NCI-H82 treated with DMSO at 0.1 percent for 48 hours (cell line): ENCODE measurements around the gene MED12L.
"Not testable (repeated sequence)": the region's sequence is repeated elsewhere in the genome, so short reads cannot be mapped to it uniquely, and the experiment has no call there.

Source experiments
- DNase-seq: peaks from one replicate; lab custom pipeline; 2025; ENCODE audit not compliant: unreplicated experiment; lab: John Stamatoyannopoulos, UW

The MED12L gene

GRCh38 chr3:151234825-151235224, 149.4 kb downstream of the MED12L start:
- no peak for DNase-seq

GRCh38 chr3:151236316-151236715, 150.9 kb downstream of the MED12L start:
- no peak for DNase-seq

GRCh38 chr3:151236736-151237135, 151.3 kb downstream of the MED12L start:
- no peak for DNase-seq

- DNase-seq = not testable (repeated sequence)
Observed at GRCh38 chr3:151242006-151242405, 156.5 kb downstream of the MED12L start.

- no peak for DNase-seq
Observed at GRCh38 chr3:151248772-151249337, 163.4 kb downstream of the MED12L start.

GRCh38 chr3:151256749-151257148, 171.3 kb downstream of the MED12L start:
- DNase-seq = no peak

- no peak for DNase-seq
Observed at GRCh38 chr3:151259664-151260063, 174.2 kb downstream of the MED12L start.

- DNase-seq = no peak
Observed at GRCh38 chr3:151262871-151263525, 177.5 kb downstream of the MED12L start.

GRCh38 chr3:151264605-151265004, 179.1 kb downstream of the MED12L start:
- DNase-seq = no peak

- DNase-seq = no peak
Observed at GRCh38 chr3:151265166-151265565, 179.7 kb downstream of the MED12L start.

- DNase-seq = no peak
Observed at GRCh38 chr3:151265866-151266265, 180.4 kb downstream of the MED12L start.

GRCh38 chr3:151267066-151267465, 181.6 kb downstream of the MED12L start:
- no peak for DNase-seq

GRCh38 chr3:151268267-151269235, 183.1 kb downstream of the MED12L start:
- no peak for DNase-seq

- DNase-seq = no peak
Observed at GRCh38 chr3:151269631-151270030, 184.2 kb downstream of the MED12L start.

- DNase-seq = no peak
Observed at GRCh38 chr3:151275091-151275490, 189.6 kb downstream of the MED12L start.

- DNase-seq = no peak
Observed at GRCh38 chr3:151276038-151276686, 190.7 kb downstream of the MED12L start.

- DNase-seq = no peak
Observed at GRCh38 chr3:151276687-151277042, 191.2 kb downstream of the MED12L start.

GRCh38 chr3:151278230-151278629, 192.8 kb downstream of the MED12L start, which contains the start of gene P2RY14:
P2RY14 (minus strand) TSS chr3:151278542; CDS start chr3:151214316, 64,226 bp downstream.
- no peak for DNase-seq

- no peak for DNase-seq
Observed at GRCh38 chr3:151281671-151282324, 196.3 kb downstream of the MED12L start.

GRCh38 chr3:151282921-151283320, 197.5 kb downstream of the MED12L start:
- peak; percentile 65 for DNase-seq

- no peak for DNase-seq
Observed at GRCh38 chr3:151283387-151283786, 197.9 kb downstream of the MED12L start.
